ENCODE measurements around the gene CACNG7. TPM values are rescaled to one million over a fixed set of nuclear protein-coding genes. Genes with fewer than 3 reads are reported as not detected.

CACNG7 gene
- total and polyA plus RNA-seq, 4 donors, result not detected

DNA sequence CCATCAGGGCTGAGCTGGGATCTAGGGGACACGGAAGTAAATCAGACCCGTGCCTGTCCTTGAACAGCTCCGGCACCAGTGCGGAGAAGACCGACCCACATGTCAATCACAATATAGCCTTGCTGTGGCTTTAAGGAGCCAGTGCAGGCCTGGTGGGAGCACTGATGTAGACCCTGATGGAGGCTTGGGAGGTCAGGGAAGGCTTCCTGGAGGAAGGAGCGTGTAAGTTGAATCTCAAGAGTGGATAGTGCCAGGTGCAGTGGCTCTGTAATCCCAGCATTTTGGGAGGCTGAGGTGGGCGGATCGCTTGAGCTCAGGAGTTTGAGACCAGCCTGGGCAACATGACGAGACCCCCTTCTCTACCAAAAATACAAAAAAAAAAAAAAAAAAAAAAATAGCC, 42.9 kb downstream of the CACNG7 start (continued):
- no peak for TF ChIP-seq HNF4G (IDR thresholded peaks at IDR 0.05)
- TF ChIP-seq, protein P1, sequence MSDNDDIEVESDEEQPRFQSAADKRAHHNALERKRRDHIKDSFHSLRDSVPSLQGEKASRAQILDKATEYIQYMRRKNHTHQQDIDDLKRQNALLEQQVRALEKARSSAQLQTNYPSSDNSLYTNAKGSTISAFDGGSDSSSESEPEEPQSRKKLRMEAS (IDR thresholded peaks at IDR 0.05), result no peak
- TF ChIP-seq CTCF (IDR thresholded peaks at IDR 0.05; ENCODE audit: low read depth, low read length, missing input control), result no peak
- no peak for TF ChIP-seq GABPA (IDR thresholded peaks at IDR 0.05 in 1 of 2, conservative IDR thresholded peaks at IDR 0.05 in 1 of 2)
- TF ChIP-seq NR2F2 (IDR thresholded peaks at IDR 0.05), result no peak
- TF ChIP-seq TAF1 (conservative IDR thresholded peaks at IDR 0.05), result no peak

- H3K36me3 ChIP-seq (ENCODE audit: control insufficient read depth in 4 of 4, insufficient read depth in 3 of 4, low read depth in 1 of 4, low read length in 3 of 4), result no peaks in the 10 kb centered on the region
- no peaks in the 10 kb centered on the region for H3K4me1 ChIP-seq (ENCODE audit: control insufficient read depth in 4 of 4, insufficient read depth in 4 of 4, low read length in 3 of 4)
- peaks cover 2 to 8% (median 4%) of the 10 kb centered on the region in 4 donors for H3K27me3 ChIP-seq (ENCODE audit: control insufficient read depth in 4 of 4, insufficient read depth in 4 of 4, low read length in 3 of 4)
- WGBS, result 86% methylated on average over 8 of the region's 8 CpGs
- TF ChIP-seq NR2F2 (IDR thresholded peaks at IDR 0.05) (no peak), TAF1 (conservative IDR thresholded peaks at IDR 0.05) (no peak), EGR1 (IDR thresholded peaks at IDR 0.05; ENCODE audit: low read depth in 2 of 2) (no peak), JUND (IDR thresholded peaks at IDR 0.05) (no peak), RXRA (IDR thresholded peaks at IDR 0.05) (no peak), YY1 (IDR thresholded peaks at IDR 0.05) (no peak), HNF4A (conservative IDR thresholded peaks at IDR 0.05) (no peak), SP1 (IDR thresholded peaks at IDR 0.05) (no peak), ZBTB33 (IDR thresholded peaks at IDR 0.05) (no peak), GABPA (IDR thresholded peaks at IDR 0.05 in 1 of 2, conservative IDR thresholded peaks at IDR 0.05 in 1 of 2) (no peak), ATF3 (IDR thresholded peaks at IDR 0.05) (no peak), HNF4G (IDR thresholded peaks at IDR 0.05) (no peak), CTCF (IDR thresholded peaks at IDR 0.05; ENCODE audit: low read depth, low read length, missing input control) (no peak), FOXA2 (IDR thresholded peaks at IDR 0.05) (no peak), FOXA1 (IDR thresholded peaks at IDR 0.05) (no peak), RAD21 (IDR thresholded peaks at IDR 0.05) (no peak)
- TF ChIP-seq, protein P2, sequence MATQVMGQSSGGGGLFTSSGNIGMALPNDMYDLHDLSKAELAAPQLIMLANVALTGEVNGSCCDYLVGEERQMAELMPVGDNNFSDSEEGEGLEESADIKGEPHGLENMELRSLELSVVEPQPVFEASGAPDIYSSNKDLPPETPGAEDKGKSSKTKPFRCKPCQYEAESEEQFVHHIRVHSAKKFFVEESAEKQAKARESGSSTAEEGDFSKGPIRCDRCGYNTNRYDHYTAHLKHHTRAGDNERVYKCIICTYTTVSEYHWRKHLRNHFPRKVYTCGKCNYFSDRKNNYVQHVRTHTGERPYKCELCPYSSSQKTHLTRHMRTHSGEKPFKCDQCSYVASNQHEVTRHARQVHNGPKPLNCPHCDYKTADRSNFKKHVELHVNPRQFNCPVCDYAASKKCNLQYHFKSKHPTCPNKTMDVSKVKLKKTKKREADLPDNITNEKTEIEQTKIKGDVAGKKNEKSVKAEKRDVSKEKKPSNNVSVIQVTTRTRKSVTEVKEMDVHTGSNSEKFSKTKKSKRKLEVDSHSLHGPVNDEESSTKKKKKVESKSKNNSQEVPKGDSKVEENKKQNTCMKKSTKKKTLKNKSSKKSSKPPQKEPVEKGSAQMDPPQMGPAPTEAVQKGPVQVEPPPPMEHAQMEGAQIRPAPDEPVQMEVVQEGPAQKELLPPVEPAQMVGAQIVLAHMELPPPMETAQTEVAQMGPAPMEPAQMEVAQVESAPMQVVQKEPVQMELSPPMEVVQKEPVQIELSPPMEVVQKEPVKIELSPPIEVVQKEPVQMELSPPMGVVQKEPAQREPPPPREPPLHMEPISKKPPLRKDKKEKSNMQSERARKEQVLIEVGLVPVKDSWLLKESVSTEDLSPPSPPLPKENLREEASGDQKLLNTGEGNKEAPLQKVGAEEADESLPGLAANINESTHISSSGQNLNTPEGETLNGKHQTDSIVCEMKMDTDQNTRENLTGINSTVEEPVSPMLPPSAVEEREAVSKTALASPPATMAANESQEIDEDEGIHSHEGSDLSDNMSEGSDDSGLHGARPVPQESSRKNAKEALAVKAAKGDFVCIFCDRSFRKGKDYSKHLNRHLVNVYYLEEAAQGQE (IDR thresholded peaks at IDR 0.05), result no peak
- TF ChIP-seq, protein P1 (IDR thresholded peaks at IDR 0.05), result no peak
- no peak overlapping the region for H3K27ac ChIP-seq (ENCODE audit: low read depth in 1 of 2, low read length in 2 of 2)
- H3K9me3 ChIP-seq (ENCODE audit: control insufficient read depth in 4 of 4, low read length in 3 of 4), result no peaks in the 10 kb centered on the region
- DNase-seq (ENCODE audit: low spot score), result no peak
- no peak overlapping the region for H3K4me3 ChIP-seq (ENCODE audit: low read depth in 1 of 3, low read length in 3 of 3)
- H3K9ac ChIP-seq (ENCODE audit: low read depth in 1 of 2, low read length in 2 of 2), result no peak overlapping the region
Observed at GRCh38 chr19:53953383-53953782, 44.3 kb downstream of the CACNG7 start.
